C4-2B (cell line): ENCODE data around the gene ABCG5.

Experiments
- H3K27ac ChIP-seq: fragments of 450-650 bp; 2 replicates; pipeline ENCODE4 v1.5.1; 2017
- CTCF ChIP-seq: fragments of 450-650 bp; conservative IDR thresholded peaks from 2 replicates; pipeline ENCODE4 v1.5.1; 2017; ENCODE audit warnings: mild to moderate bottlenecking
- ZFX ChIP-seq: fragments of 450-650 bp; IDR thresholded peaks from 2 replicates; pipeline ENCODE4 v1.6.1; 2017

Gene ABCG5

DNA sequence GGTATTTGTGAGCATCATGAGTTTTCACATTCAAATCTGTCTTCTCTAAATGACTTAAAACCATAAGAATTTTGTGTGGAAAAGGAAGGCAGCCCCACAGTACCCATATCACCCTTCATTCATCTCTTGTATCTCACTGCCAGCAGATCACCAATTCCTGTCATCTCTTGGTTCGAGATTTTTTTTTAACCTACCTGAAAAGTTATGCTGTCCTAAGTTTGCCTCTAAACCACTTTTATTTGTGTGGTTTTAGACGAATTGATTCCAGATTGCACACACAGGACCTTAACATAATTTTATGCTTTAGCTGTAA is 32.0 kb downstream of the ABCG5 start:
- TF ChIP-seq ZFX (no peak), CTCF (no peak)
- no peak overlapping the region for H3K27ac ChIP-seq

DNA sequence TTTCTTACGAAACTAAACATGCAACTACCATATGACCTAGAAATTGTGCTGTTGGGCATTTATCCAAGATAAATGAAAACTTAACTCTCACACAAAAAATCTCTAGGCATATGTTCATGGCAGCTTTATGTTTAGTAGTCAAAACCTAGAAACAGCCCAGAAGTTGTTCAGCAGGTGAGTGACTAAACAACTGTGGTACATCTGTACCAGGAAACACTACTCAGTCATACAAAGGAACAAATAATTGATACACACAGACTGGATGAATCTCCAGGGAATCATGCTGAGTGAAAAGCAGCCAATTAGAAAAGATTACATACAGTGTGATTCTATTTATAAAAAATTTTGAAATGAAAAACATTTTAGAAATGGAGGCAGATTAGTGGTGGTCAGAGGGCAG is 35.5 kb downstream of the ABCG5 start:
- TF ChIP-seq ZFX, result no peak
- TF ChIP-seq CTCF, result no peak

DNA sequence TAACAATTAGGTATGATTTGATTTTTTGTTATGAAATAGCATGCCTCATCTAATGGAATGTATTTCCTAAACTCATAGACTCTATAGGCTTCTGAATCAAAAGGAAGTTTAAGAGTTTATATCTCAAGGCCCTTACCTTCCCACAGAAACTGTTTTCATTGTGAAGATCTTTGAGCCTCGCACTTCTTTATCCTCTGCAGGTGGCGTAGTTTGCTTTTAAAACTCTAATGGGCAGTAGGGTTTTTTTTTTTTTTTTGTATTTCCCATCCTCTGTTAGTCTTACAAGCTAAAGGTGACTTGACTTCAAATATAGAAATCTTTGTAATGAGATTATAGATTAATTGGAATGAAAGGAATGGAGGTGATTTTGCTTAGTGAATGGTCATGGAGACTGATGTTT is 36.5 kb downstream of the ABCG5 start:
- no peak overlapping the region for H3K27ac ChIP-seq
- TF ChIP-seq CTCF (no peak), ZFX (no peak)

More for the DNA sequence above, 35.5 kb downstream of the ABCG5 start:
- no peak overlapping the region for H3K27ac ChIP-seq

DNA sequence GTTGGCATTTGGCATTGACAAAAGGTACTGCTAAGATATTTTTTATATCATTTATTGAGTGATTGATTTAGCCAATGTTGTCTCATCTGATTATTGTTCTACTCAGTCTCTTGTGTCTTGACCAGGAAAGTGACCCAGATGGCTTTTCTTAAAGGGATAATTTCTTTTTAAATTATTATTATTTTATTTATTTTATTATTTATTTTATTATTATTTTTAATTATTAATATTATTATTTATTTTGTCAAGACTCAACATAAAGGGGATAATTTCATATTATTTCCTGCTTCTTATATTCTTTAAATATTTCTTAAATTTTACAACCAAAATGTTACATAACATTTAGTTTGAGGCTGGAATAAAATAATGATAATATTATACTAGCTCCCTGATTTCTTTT is 37.7 kb downstream of the ABCG5 start:
- no peak overlapping the region for H3K27ac ChIP-seq
- TF ChIP-seq ZFX, result no peak
- TF ChIP-seq CTCF, result no peak

DNA sequence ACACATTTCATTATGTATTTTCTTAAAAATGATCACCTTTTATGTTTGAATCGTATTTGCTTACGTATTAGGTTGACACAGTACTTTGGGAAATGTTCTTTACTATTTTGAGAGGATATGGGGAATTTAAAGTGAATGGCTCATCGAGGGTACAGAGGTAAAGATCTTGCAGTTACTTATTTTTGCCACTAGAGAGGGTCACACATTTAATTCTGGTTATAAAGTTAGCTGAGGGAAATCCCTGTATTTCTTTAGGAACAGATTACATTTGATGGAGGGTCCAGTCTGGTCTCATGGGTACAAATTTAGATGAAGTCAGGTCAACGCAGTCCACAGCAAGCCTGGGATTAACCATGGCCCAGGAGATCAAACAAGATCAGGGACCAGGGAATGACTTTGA is 40.3 kb downstream of the ABCG5 start:
- no peak overlapping the region for H3K27ac ChIP-seq
- no peak for TF ChIP-seq ZFX
- TF ChIP-seq CTCF, result peak; percentile 44

- H3K27ac ChIP-seq, result no peak overlapping the region
- TF ChIP-seq ZFX, result no peak
- no peak for TF ChIP-seq CTCF
Measured at GRCh38 chr2:43796206-43796605, 42.4 kb downstream of the ABCG5 start.

DNA sequence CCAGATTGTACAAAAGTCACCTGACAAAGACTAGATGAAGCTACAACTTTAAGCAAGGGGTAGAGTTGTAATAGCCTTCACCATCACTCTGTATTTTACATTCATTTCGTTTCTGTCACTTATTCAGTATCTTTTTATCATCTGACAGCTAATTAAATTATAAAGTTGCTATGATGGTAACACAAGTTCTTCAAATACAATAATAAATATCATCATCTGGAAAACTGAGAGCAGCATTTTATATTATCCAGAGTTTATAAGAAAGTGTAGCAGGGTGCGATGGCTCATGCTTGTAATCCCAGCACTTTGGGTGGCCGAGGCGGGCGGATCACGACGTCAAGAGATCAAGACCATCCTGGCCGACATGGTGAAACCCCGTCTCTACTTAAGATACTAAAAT is 43.7 kb downstream of the ABCG5 start:
- H3K27ac ChIP-seq, result no peak overlapping the region
- TF ChIP-seq CTCF (no peak), ZFX (no peak)
